Measurements from ENCODE around the gene RAB10. TPM values are rescaled to one million over a fixed set of nuclear protein-coding genes. Genes with fewer than 3 reads are reported as not detected.
"Not testable (repeated sequence)": the region's sequence is repeated elsewhere in the genome, so short reads cannot be mapped to it uniquely, and the experiment has no call there.

Gene RAB10
- total RNA-seq, 1 donor from 2014 or later = 181 TPM

DNA sequence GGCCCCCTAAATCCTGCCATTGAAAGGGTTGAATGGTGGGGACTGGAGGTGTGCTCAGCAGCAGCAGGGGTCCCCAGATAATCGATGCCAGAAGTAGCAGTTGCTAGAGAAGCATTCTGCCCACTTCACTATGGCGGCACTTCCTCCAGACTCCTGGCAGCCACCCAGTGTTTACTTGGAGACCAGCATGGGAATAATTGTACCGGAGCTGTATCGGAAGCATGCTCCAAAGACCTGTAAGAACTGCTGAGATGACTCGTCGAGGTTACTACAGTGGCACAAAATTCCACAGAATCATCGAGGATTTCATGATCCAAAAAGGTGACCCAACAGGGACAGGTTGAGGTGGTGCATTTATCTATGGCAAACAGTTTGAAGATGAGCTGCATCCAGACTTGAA, 128.0 kb downstream of the RAB10 start:
- Histone ChIP-seq H3K27me3 (no peaks in the 10 kb centered on the region), H3K9me3 (no peaks in the 10 kb centered on the region), H3K4me1 (no peaks in the 10 kb centered on the region), H3K27ac (no peak overlapping the region), H3K4me3 (no peak overlapping the region), H3K36me3 (no peaks in the 10 kb centered on the region)
- TF ChIP-seq, protein P1, sequence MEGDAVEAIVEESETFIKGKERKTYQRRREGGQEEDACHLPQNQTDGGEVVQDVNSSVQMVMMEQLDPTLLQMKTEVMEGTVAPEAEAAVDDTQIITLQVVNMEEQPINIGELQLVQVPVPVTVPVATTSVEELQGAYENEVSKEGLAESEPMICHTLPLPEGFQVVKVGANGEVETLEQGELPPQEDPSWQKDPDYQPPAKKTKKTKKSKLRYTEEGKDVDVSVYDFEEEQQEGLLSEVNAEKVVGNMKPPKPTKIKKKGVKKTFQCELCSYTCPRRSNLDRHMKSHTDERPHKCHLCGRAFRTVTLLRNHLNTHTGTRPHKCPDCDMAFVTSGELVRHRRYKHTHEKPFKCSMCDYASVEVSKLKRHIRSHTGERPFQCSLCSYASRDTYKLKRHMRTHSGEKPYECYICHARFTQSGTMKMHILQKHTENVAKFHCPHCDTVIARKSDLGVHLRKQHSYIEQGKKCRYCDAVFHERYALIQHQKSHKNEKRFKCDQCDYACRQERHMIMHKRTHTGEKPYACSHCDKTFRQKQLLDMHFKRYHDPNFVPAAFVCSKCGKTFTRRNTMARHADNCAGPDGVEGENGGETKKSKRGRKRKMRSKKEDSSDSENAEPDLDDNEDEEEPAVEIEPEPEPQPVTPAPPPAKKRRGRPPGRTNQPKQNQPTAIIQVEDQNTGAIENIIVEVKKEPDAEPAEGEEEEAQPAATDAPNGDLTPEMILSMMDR (IDR thresholded peaks at IDR 0.05) = no peak
- intact Hi-C loops (cut with DNase I) = no loop called here
- no peak for DNase-seq (ENCODE audit: low spot score in 2 of 2)

DNA sequence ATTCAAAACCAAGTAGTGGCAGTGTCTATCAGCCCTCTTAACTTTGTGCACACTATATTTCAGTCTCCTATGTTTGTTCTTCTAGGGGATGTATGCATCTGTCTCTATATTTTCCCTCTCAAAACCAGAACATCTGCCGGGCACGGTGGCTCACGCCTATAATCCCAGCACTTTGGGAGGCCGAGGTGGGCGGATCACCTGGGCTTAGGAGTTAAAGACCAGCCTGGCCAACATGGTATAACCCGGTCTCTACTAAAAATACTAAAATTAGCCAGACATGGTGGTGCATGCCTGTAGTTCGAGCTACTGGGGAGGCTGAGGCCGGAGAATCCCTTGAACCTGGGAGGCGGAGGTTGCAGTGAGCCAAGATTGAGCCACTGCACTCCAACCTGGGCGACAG, 129.1 kb downstream of the RAB10 start:
- Histone ChIP-seq H3K9me3 (no peaks in the 10 kb centered on the region), H3K4me3 (no peak overlapping the region), H3K4me1 (no peaks in the 10 kb centered on the region), H3K27me3 (no peaks in the 10 kb centered on the region), H3K27ac (no peak overlapping the region), H3K36me3 (no peaks in the 10 kb centered on the region)
- no peak for DNase-seq (ENCODE audit: low spot score in 2 of 2)
- TF ChIP-seq, protein P1 (IDR thresholded peaks at IDR 0.05) = no peak
- intact Hi-C loops (cut with DNase I) = no loop called here

DNA sequence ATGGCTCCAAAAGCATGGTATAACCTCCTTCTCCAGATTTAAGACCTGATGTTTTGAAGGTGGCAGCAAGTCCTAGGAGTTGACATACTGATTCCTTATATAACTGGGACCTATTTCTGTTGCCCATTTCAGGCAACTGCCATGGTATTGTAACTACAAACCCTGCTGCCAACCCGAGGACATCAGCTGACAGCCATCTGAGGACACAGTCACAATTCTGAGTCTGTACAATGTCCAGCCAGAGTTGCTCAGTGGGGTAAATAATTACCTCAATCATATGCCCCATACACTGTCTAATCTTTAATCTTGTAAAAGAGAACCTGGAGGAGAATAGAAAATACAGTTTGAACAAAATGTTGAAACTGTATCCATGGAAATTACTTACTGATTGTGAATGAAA, 130.3 kb downstream of the RAB10 start:
- DNase-seq (ENCODE audit: low spot score in 2 of 2) = no peak
- Histone ChIP-seq H3K36me3 (no peaks in the 10 kb centered on the region), H3K4me3 (no peak overlapping the region), H3K9me3 (no peaks in the 10 kb centered on the region), H3K4me1 (no peaks in the 10 kb centered on the region), H3K27ac (no peak overlapping the region), H3K27me3 (no peaks in the 10 kb centered on the region)
- TF ChIP-seq, protein P1 (IDR thresholded peaks at IDR 0.05) = no peak
- intact Hi-C loops (cut with DNase I) = no loop called here

DNA sequence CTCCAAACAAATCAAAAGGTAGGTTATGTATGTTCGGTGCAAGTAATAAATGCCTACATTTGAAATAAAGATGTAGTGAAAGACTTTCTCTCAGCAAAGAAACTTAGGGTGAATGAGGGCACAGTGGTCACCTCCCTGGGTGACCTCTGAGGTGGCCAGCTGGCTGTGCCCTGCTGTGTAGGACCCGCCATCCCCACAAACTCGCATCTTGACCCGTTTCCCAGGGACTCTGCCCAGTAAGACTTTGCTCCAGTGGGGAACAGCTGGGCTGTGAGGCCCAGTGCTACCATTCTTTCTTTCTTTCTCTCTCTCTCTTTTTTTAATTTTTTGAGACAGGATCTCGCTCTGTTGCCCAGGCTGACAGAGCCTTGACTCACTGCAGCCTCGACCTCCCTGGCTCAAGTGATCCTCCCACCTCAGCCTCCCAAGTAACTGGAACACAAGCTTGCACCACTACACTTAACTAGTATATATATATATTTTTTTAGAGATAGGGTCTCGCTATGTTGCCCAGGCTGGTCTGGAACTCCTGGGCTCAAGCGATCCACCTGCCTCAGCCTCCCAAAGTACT, 130.8 kb downstream of the RAB10 start:
- H3K36me3 ChIP-seq = no peaks in the 10 kb centered on the region
- no peak overlapping the region for H3K27ac ChIP-seq
- no peaks in the 10 kb centered on the region for H3K4me1 ChIP-seq
- no peak for DNase-seq (ENCODE audit: low spot score in 2 of 2)
- intact Hi-C loops (cut with DNase I) = no loop called here
- TF ChIP-seq, protein P1 (IDR thresholded peaks at IDR 0.05) = no peak
- no peaks in the 10 kb centered on the region for H3K9me3 ChIP-seq
- no peak overlapping the region for H3K4me3 ChIP-seq
- no peaks in the 10 kb centered on the region for H3K27me3 ChIP-seq

DNA sequence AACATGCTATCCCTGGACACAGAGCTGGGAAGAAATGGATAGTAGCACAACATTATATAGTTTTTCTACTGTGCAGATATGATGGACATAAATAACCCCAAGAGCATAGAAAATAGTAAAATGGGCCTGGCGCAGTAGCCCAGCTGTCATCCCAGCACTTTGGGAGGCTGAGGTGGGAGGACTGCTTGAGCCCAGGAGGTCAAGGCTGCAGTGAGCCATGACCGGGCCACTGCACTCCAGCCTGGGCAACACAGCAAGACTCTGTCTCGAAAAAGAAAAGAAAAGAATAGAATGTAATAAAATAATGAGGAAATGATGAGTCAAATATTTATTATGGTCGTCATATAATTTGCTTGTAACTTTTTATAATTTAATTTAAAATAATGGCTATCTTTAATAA, 131.5 kb downstream of the RAB10 start:
- H3K4me1 ChIP-seq = no peaks in the 10 kb centered on the region
- no peaks in the 10 kb centered on the region for H3K36me3 ChIP-seq
- no peak overlapping the region for H3K4me3 ChIP-seq
- no peak for DNase-seq (ENCODE audit: low spot score in 2 of 2)
- intact Hi-C loops (cut with DNase I) = no loop called here
- H3K9me3 ChIP-seq = no peaks in the 10 kb centered on the region
- no peaks in the 10 kb centered on the region for H3K27me3 ChIP-seq
- TF ChIP-seq, protein P1 (IDR thresholded peaks at IDR 0.05) = no peak
- H3K27ac ChIP-seq = no peak overlapping the region

DNA sequence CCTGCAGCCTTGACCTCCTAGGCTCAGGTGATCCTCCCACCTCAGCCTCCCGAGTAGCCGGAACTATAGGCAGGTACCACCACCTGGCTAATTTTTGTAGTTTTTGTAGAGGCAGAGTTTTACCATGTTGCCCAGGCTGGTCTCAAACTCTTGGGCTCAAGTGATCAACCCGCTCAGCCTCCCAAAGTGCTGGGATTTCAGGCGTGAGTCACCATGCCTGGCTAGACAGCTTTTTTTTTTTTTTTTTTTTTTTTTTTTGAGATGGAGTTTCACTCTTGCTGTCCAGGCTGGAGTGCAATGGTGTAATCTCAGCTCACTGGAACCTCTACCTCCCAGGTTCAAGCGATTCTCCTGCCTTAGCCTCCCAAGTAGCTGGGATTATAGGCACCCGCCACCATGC, 132.7 kb downstream of the RAB10 start:
- intact Hi-C loops (cut with DNase I); H3K27ac ChIP-seq; H3K4me1 ChIP-seq; DNase-seq (ENCODE audit: low spot score in 2 of 2); H3K36me3 ChIP-seq; H3K27me3 ChIP-seq; H3K4me3 ChIP-seq; H3K9me3 ChIP-seq: not testable (repeated sequence)

Measured in ascending aorta (tissue), 2 donors.